Suprapubic skin (tissue), 4 donors: ENCODE measurements around the gene VPS13C. TPM values are rescaled to one million over a fixed set of nuclear protein-coding genes. Genes with fewer than 3 reads are reported as not detected.

Experiments
- DNase-seq, 2 donors: peaks; one replicate each; pipeline ENCODE4 v3.0.0-alpha.2; 2019; ENCODE audit warnings: low spot score in 2 of 2
- H3K27ac ChIP-seq: fragments of 200-600 bp; sonication (generic); one replicate; pipeline ENCODE4 v1.5.1; 2019
- H3K27me3 ChIP-seq: fragments of 200-600 bp; sonication (generic); one replicate; pipeline ENCODE4 v1.5.1; 2019
- H3K36me3 ChIP-seq: fragments of 200-600 bp; sonication (generic); one replicate; pipeline ENCODE4 v1.5.1; 2019
- H3K4me1 ChIP-seq: fragments of 200-600 bp; sonication (generic); one replicate; pipeline ENCODE4 v1.5.1; 2019
- H3K4me3 ChIP-seq: fragments of 200-600 bp; sonication (generic); one replicate; pipeline ENCODE4 v1.5.1; 2019; ENCODE audit warnings: mild to moderate bottlenecking
- H3K9me3 ChIP-seq: fragments of 200-600 bp; sonication (generic); one replicate; pipeline ENCODE4 v1.5.1; 2019
- CTCF ChIP-seq, 2 donors: fragments of 200-600 bp in 1 of 2; fragments of 450-650 bp in 1 of 2; sonication (generic) in 1 of 2; IDR thresholded peaks; one replicate each; pipeline ENCODE4 v1.5.1; 2016 to 2019; ENCODE audit warnings: antibody characterized with exemption in 2 of 2, mild to moderate bottlenecking in 1 of 2, moderate library complexity in 1 of 2
- EP300 ChIP-seq: sonication (generic); formaldehyde crosslinking; IDR thresholded peaks from one replicate; pipeline ENCODE4 v1.6.1; 2017; ENCODE audit warnings: antibody characterized with exemption
- POLR2A ChIP-seq, 2 donors: fragments of 450-650 bp; IDR thresholded peaks; one replicate each; pipeline ENCODE4 v1.6.1; 2017; ENCODE audit warnings: antibody characterized with exemption in 2 of 2, mild to moderate bottlenecking in 2 of 2, moderate library complexity in 2 of 2
- POLR2AphosphoS5 ChIP-seq, 3 donors: sonication (generic); formaldehyde crosslinking; IDR thresholded peaks; one replicate each; pipeline ENCODE4 v1.6.1; 2017; ENCODE audit warnings: antibody characterized with exemption in 3 of 3
- WGBS: methylation state at CpG from one replicate; pipeline ENCODE4 v1.1.5; 2018; 5-methylcytosine and 5-hydroxymethylcytosine counted together
- total RNA-seq, 4 donors: library from RNA; depleted of rRNA; stranded (reverse); fragments of >200 nt; gene quantifications; one replicate each; pipeline ENCODE4 v1.1.0, GENCODE V29; 2016

VPS13C gene
- total RNA-seq, 4 donors from 2014 or later = 30.4 to 74.3 (median 42.8) TPM

GRCh38 chr15:61819386-61819785 lies 240.9 kb downstream of the VPS13C start:
- Histone ChIP-seq H3K36me3 (no peaks in the 10 kb centered on the region), H3K4me3 (no peak overlapping the region), H3K27ac (no peak overlapping the region), H3K4me1 (no peaks in the 10 kb centered on the region), H3K9me3 (no peaks in the 10 kb centered on the region), H3K27me3 (peaks cover 24% of the 10 kb centered on the region)
- no peak for DNase-seq
- TF ChIP-seq POLR2AphosphoS5 (IDR thresholded peaks at IDR 0.05) (no peak), CTCF (IDR thresholded peaks at IDR 0.05) (no peak)
- WGBS = 77% methylated on average over 9 of the region's 9 CpGs

DNA sequence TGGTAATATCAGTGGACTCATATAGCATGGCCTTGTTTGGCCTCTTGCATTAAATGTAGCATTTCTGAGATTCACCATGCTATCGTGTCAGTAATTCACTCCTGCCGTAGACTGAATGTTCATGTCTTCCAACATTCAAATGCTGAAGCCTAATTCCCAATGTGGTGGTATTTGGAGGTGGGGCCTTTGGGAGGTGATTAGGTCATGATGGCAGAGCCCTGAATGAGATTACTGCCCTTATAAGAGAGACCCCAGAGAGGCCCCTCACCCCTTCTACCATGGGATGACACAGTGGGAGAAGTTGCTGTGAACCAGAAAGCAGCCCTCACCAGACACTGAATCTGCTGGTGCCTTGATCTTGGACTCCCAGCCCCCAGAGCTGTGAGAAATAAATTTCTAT lies 241.4 kb downstream of the VPS13C start:
- Histone ChIP-seq H3K4me3 (no peak overlapping the region), H3K27me3 (peaks cover 24% of the 10 kb centered on the region), H3K27ac (no peak overlapping the region), H3K36me3 (no peaks in the 10 kb centered on the region), H3K9me3 (no peaks in the 10 kb centered on the region), H3K4me1 (no peaks in the 10 kb centered on the region)
- WGBS = 100% methylated on average over 2 of the region's 2 CpGs
- no peak for TF ChIP-seq EP300
- no peak for TF ChIP-seq POLR2A (IDR thresholded peaks at IDR 0.05)
- TF ChIP-seq CTCF (IDR thresholded peaks at IDR 0.05) = no peak
- TF ChIP-seq POLR2AphosphoS5 (IDR thresholded peaks at IDR 0.05) = no peak
- no peak for DNase-seq

- H3K36me3 ChIP-seq = no peaks in the 10 kb centered on the region
- no peak for TF ChIP-seq CTCF (IDR thresholded peaks at IDR 0.05)
- no peak for TF ChIP-seq EP300
- TF ChIP-seq POLR2AphosphoS5 (IDR thresholded peaks at IDR 0.05) = no peak
- no peak for TF ChIP-seq POLR2A (IDR thresholded peaks at IDR 0.05)
Observed at GRCh38 chr15:61816856-61817255, 243.4 kb downstream of the VPS13C start.

DNA sequence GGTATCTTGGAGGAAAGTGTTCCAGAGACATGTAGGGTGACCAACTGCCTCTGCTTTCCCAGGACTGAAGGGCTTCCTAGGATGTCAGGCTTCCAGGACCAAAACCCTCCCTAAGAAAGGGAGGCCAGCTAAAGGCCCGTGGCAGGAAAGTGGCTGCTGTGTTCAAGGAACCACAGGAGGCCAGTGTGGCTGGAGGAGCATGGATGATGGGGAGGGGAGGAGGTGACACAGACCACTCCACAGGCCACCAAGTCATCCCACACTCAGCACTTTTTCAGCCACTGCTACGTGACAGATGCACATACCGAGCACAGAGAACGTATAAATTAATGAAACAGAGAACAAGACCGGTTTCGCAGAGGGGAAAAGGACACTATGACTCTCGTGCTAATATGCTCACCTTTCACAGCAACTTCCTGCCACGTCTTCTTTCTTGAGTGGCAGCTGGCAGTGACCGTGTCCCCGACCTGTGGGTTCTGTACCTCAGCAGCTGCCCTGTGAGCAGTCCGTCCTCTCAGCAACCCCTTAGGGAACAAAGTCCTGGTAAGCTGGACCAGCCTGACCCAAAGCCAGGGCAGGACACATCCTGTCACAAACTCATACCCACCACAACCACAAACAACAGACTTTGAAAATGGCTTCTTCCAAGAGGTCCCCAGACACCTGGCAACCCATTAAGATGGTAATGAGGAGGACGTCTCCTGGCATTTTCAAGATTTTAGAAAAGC lies 244.7 kb downstream of the VPS13C start:
- Histone ChIP-seq H3K4me1 (no peaks in the 10 kb centered on the region), H3K4me3 (no peak overlapping the region), H3K27ac (no peak overlapping the region), H3K9me3 (no peaks in the 10 kb centered on the region), H3K27me3 (peaks cover 19% of the 10 kb centered on the region), H3K36me3 (no peaks in the 10 kb centered on the region)
- TF ChIP-seq POLR2A (IDR thresholded peaks at IDR 0.05) (no peak), CTCF (IDR thresholded peaks at IDR 0.05) (no peak), POLR2AphosphoS5 (IDR thresholded peaks at IDR 0.05) (no peak), EP300 (no peak)
- WGBS = 90% methylated on average over 12 of the region's 12 CpGs
- no peak for DNase-seq

More at GRCh38 chr15:61816856-61817255, 243.4 kb downstream of the VPS13C start:
- H3K27me3 ChIP-seq = peaks cover 24% of the 10 kb centered on the region
- 96% methylated on average over 4 of the region's 7 CpGs for WGBS
- no peak overlapping the region for H3K4me3 ChIP-seq
- no peaks in the 10 kb centered on the region for H3K4me1 ChIP-seq
- no peak overlapping the region for H3K27ac ChIP-seq
- no peaks in the 10 kb centered on the region for H3K9me3 ChIP-seq
- no peak for DNase-seq

DNA sequence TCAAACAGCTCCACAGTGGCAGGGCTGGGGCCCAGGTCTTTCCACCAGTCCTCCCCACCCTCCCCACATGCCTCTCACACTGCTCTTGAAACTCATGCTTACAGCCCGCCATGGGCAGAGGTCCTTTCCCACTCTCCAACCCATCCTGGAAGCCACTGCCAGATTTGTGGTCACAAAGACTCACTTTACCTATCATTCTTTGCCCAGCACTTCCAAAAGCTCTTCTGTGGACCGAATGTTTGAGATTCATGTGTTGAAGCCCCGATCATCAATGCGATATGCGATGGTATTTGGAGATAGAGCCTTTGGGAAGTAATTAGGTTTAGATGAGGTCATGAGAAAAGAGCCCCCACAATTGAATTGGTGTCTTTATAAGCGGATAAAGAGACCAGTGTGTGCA lies 247.8 kb downstream of the VPS13C start:
- Histone ChIP-seq H3K36me3 (no peaks in the 10 kb centered on the region), H3K27ac (no peak overlapping the region), H3K4me1 (no peaks in the 10 kb centered on the region), H3K9me3 (no peaks in the 10 kb centered on the region), H3K27me3 (peaks cover 4% of the 10 kb centered on the region), H3K4me3 (no peak overlapping the region)
- DNase-seq = no peak
- 97% methylated on average over 6 of the region's 6 CpGs for WGBS
- TF ChIP-seq POLR2A (IDR thresholded peaks at IDR 0.05) = no peak
- no peak for TF ChIP-seq EP300
- TF ChIP-seq POLR2AphosphoS5 (IDR thresholded peaks at IDR 0.05) = no peak
